Lower lobe of right lung (tissue), 2 donors: ENCODE data around the gene NFATC3. TPM values are rescaled to one million over a fixed set of nuclear protein-coding genes. Genes with fewer than 3 reads are reported as not detected.
A peak's percentile ranks its signal among the peaks of the same experiment; 100 is the strongest.

Experiments
- ATAC-seq, 2 donors: fragments of 200-7000 bp; cut with Tn5 transposase; one replicate each; pipeline ENCODE4 v1.9.1; 2020 to 2022; ENCODE audit warnings: mild to moderate bottlenecking in 2 of 2, moderate library complexity in 2 of 2
- DNase-seq: peaks from one replicate; pipeline ENCODE4 v3.0.0-alpha.2; 2020
- H3K27ac ChIP-seq: fragments of 200-600 bp; one replicate; pipeline ENCODE4 v1.8.0; 2022
- H3K27me3 ChIP-seq: fragments of 200-600 bp; one replicate; pipeline ENCODE4 v1.8.0; 2022; ENCODE audit warnings: low read depth
- H3K36me3 ChIP-seq: fragments of 200-600 bp; one replicate; pipeline ENCODE4 v1.8.0; 2022; ENCODE audit warnings: mild to moderate bottlenecking
- H3K4me1 ChIP-seq: fragments of 200-600 bp; one replicate; pipeline ENCODE4 v1.8.0; 2022
- H3K4me3 ChIP-seq: fragments of 200-600 bp; one replicate; pipeline ENCODE4 v1.8.0; 2022; ENCODE audit warnings: mild to moderate bottlenecking
- H3K9me3 ChIP-seq: fragments of 200-600 bp; one replicate; pipeline ENCODE4 v1.8.0; 2022
- intact Hi-C: fragments of 100-400 bp; cut with DNase I; formaldehyde crosslinking; loops from one replicate; pipeline ENCODE4 v1.11.0; 2022
- total RNA-seq: library from RNA; stranded (reverse); fragmentation: NEBNext Ultra II Directional; extraction: Animal tissue kit (Norgen Biotek cat#: 25700); gene quantifications from one replicate; pipeline ENCODE4 v1.2.1, GENCODE V29; 2021
- TF ChIP-seq, protein P1 (sequence below): fragments of 200-600 bp; IDR thresholded peaks from one replicate; pipeline ENCODE4 v1.8.0; 2022; ENCODE audit warnings: antibody characterized with exemption, mild to moderate bottlenecking
- donor health status: DM: no; HTN: yes; CAD: no; lungs with severe emphysema.

The NFATC3 gene
- total RNA-seq, 1 donor from 2014 or later: 61.6 TPM

DNA sequence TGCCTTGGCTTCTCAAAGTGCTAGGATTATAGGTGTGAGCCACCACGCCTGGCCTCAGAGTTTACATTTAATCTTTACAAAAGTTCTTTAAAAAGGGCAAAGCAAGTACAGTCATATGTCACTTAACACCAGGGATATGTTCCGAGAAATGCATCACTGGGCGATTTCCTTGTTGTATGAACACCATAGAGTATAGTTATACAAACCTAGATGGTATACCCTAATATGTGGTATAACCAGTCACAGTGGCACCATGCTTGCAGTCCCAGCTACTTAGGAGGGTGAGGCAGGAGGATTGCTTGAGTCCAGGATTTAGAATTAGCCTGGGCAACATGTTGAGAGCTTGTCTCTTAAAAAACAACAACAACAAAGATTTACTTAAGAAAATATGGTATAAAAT is 51.3 kb downstream of the NFATC3 start:
- H3K9me3 ChIP-seq: no peaks in the 10 kb centered on the region
- H3K4me3 ChIP-seq: no peak overlapping the region
- TF ChIP-seq, protein P1, sequence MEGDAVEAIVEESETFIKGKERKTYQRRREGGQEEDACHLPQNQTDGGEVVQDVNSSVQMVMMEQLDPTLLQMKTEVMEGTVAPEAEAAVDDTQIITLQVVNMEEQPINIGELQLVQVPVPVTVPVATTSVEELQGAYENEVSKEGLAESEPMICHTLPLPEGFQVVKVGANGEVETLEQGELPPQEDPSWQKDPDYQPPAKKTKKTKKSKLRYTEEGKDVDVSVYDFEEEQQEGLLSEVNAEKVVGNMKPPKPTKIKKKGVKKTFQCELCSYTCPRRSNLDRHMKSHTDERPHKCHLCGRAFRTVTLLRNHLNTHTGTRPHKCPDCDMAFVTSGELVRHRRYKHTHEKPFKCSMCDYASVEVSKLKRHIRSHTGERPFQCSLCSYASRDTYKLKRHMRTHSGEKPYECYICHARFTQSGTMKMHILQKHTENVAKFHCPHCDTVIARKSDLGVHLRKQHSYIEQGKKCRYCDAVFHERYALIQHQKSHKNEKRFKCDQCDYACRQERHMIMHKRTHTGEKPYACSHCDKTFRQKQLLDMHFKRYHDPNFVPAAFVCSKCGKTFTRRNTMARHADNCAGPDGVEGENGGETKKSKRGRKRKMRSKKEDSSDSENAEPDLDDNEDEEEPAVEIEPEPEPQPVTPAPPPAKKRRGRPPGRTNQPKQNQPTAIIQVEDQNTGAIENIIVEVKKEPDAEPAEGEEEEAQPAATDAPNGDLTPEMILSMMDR: no peak
- H3K27me3 ChIP-seq: no peaks in the 10 kb centered on the region
- peaks cover 37% of the 10 kb centered on the region for H3K36me3 ChIP-seq
- peaks cover 13% of the 10 kb centered on the region for H3K4me1 ChIP-seq
- ATAC-seq: no peak
- H3K27ac ChIP-seq: no peak overlapping the region
- DNase-seq: no peak
- intact Hi-C loops: no loop called here

DNA sequence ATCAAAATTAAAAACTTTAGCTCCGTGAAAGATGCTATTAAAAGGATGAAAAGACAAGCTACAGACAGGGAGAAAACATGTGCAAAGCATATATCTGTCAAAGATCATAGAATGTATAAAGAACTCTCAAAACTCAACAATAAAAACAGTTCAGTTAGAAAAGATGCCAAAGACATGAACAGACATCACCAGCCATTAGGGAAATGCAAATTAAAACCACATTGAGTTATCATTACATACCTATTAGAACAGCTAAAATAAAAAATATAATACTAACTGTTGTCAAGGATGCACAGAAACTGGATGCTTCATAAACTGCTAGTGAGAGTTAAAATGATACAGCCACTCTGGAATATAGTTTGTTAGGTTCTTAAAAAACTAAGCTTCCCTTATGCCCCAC is 58.8 kb downstream of the NFATC3 start:
- Histone ChIP-seq H3K36me3 (peaks cover 11% of the 10 kb centered on the region), H3K4me1 (peaks cover 13% of the 10 kb centered on the region), H3K27me3 (no peaks in the 10 kb centered on the region), H3K27ac (no peak overlapping the region), H3K4me3 (no peak overlapping the region), H3K9me3 (no peaks in the 10 kb centered on the region)
- intact Hi-C loops: no loop called here
- ATAC-seq (no peak), DNase-seq (no peak)
- TF ChIP-seq, protein P1: no peak

DNA sequence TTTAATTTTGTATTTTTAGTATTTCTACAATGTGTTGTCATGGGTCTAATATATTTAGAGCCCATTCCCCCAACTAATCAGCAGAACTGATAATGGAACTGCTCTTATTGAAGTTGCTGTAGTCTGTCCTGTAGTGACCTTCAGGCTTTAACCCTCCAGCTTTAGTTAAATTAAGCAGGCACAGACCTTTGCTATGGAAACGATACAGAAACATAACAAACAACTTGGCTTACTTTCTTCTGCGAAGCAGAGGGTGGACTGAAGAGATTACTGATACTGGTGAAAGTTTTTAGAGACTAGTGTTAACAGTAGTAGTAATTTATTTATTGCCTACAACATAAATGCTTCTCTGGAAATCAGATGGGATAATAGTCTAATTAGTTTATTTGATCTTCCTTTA is 61.4 kb downstream of the NFATC3 start:
- DNase-seq: no peak
- H3K27me3 ChIP-seq: no peaks in the 10 kb centered on the region
- H3K4me3 ChIP-seq: no peak overlapping the region
- no peaks in the 10 kb centered on the region for H3K9me3 ChIP-seq
- intact Hi-C loops: no loop called here
- H3K27ac ChIP-seq: no peak overlapping the region
- TF ChIP-seq, protein P1: no peak
- peaks cover 11% of the 10 kb centered on the region for H3K36me3 ChIP-seq
- peak; percentile 76 to 77 for ATAC-seq
- peaks cover 13% of the 10 kb centered on the region for H3K4me1 ChIP-seq

DNA sequence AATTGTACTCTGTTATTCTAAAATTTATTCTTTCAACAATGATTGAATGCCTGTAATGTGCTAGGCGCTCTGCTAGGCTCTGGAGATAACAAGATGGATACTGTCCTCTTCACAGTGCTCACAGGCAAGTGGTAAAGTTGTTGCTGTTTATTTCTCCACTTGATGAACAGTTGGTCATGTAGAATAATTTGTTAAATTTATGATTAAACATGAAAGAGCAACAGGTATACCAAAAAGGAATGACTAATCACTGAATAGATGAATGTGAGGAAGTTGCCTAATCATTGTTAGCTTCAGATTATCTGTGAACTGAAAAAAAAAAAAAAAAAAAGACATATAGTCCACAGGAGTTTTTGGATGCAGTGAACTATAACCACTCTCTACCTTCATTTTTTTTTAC is 62.3 kb downstream of the NFATC3 start:
- Histone ChIP-seq H3K36me3 (peaks cover 11% of the 10 kb centered on the region), H3K4me1 (peaks cover 13% of the 10 kb centered on the region), H3K4me3 (no peak overlapping the region), H3K27ac (no peak overlapping the region), H3K27me3 (no peaks in the 10 kb centered on the region), H3K9me3 (no peaks in the 10 kb centered on the region)
- DNase-seq (no peak), ATAC-seq (no peak)
- intact Hi-C loops: no loop called here
- TF ChIP-seq, protein P1: no peak

DNA sequence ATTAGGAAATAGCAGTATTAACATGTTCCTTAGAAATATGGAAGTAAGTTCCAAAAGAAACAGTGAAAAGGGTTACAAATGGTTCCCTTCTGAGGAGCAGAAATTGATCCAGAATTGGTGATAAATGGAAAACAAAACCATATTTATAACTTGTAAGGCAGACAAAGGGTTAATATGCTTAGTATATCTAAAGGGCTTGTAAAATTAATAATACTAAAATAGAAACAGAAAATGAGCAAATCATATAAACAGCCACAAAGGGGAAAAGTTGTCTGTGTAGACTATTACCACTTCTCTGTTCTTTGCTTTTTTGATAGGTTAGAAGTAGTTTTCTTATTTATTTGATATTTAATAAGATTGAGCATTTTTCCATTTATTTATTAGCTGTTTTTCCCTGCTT is 64.4 kb downstream of the NFATC3 start:
- DNase-seq: no peak

More for the DNA sequence above, 64.4 kb downstream of the NFATC3 start:
- Histone ChIP-seq H3K9me3 (no peaks in the 10 kb centered on the region), H3K27me3 (no peaks in the 10 kb centered on the region), H3K27ac (no peak overlapping the region), H3K4me1 (peaks cover 13% of the 10 kb centered on the region), H3K36me3 (peaks cover 7% of the 10 kb centered on the region), H3K4me3 (no peak overlapping the region)
- intact Hi-C loops: no loop called here
- TF ChIP-seq, protein P1: no peak
- ATAC-seq: no peak
